Measurements from ENCODE around the gene HMGCS1.

GRCh38 chr5:43273552-43273951, 39.7 kb downstream of the HMGCS1 start:
- TF ChIP-seq GATA2 (IDR thresholded peaks at IDR 0.05; ENCODE audit: low read depth, low read length) (no peak), GATA3 (IDR thresholded peaks at IDR 0.05; ENCODE audit: low read depth, low read length) (no peak)

Measured in SH-SY5Y (cell line).